WERI-Rb-1 (cell line): Measurements from ENCODE around the gene NKAIN2.

Source experiments
- DNase-seq: peaks from one replicate; pipeline ENCODE4 v3.0.0-alpha.2; 2020
- H3K27ac ChIP-seq: fragments of 250-450 bp; sonication (Bioruptor Pico); 2 replicates; pipeline ENCODE4 v1.5.1; 2020; ENCODE audit warnings: mild to moderate bottlenecking, moderate library complexity
- H3K27me3 ChIP-seq: fragments of 250-450 bp; sonication (Bioruptor Pico); 2 replicates; pipeline ENCODE4 v1.5.1; 2021; ENCODE audit warnings: mild to moderate bottlenecking, low read depth, moderate library complexity; ENCODE audit not compliant: insufficient read depth, severe bottlenecking
- H3K36me3 ChIP-seq: fragments of 250-450 bp; sonication (Bioruptor Pico); 2 replicates; pipeline ENCODE4 v1.5.1; 2020; ENCODE audit warnings: mild to moderate bottlenecking, moderate library complexity
- H3K4me3 ChIP-seq: 2 replicates; pipeline ENCODE4 v1.5.1; 2011; ENCODE audit warnings: low read depth, mild to moderate bottlenecking, control low read depth, low read length
- H3K9me3 ChIP-seq: fragments of 250-450 bp; sonication (Bioruptor Pico); 2 replicates; pipeline ENCODE4 v1.5.1; 2021; ENCODE audit warnings: mild to moderate bottlenecking, moderate library complexity; ENCODE audit not compliant: severe bottlenecking
- TF ChIP-seq, protein P1 (sequence below): IDR thresholded peaks from 2 replicates; pipeline ENCODE4 v1.5.1; 2011; ENCODE audit warnings: low read depth, mild to moderate bottlenecking, control low read depth, inconsistent platforms, low read length

NKAIN2 gene

DNA sequence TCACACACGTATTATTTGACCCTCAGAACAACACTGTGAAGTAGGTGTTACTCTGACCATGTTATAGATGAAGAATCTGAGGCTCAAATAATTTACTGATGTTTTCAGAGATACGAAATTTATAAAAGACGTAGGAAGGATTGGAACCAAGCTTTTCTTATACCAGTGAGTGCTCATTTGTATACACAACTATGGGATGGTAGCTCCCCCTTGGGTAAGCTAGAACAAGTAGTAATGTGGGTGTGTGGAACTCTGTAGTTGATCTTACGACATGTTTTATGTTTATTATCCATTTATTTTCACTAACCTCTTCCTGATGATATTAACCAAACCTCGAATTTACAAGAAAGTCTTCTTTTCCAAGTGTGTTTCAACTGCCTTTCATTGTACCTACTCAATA is 248.5 kb downstream of the NKAIN2 start:
- TF ChIP-seq, protein P1, sequence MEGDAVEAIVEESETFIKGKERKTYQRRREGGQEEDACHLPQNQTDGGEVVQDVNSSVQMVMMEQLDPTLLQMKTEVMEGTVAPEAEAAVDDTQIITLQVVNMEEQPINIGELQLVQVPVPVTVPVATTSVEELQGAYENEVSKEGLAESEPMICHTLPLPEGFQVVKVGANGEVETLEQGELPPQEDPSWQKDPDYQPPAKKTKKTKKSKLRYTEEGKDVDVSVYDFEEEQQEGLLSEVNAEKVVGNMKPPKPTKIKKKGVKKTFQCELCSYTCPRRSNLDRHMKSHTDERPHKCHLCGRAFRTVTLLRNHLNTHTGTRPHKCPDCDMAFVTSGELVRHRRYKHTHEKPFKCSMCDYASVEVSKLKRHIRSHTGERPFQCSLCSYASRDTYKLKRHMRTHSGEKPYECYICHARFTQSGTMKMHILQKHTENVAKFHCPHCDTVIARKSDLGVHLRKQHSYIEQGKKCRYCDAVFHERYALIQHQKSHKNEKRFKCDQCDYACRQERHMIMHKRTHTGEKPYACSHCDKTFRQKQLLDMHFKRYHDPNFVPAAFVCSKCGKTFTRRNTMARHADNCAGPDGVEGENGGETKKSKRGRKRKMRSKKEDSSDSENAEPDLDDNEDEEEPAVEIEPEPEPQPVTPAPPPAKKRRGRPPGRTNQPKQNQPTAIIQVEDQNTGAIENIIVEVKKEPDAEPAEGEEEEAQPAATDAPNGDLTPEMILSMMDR = no peak
- H3K36me3 ChIP-seq = no peaks in the 10 kb centered on the region
- no peak overlapping the region for H3K4me3 ChIP-seq
- DNase-seq = no peak
- H3K27me3 ChIP-seq = no peaks in the 10 kb centered on the region
- no peak overlapping the region for H3K27ac ChIP-seq
- no peaks in the 10 kb centered on the region for H3K9me3 ChIP-seq

DNA sequence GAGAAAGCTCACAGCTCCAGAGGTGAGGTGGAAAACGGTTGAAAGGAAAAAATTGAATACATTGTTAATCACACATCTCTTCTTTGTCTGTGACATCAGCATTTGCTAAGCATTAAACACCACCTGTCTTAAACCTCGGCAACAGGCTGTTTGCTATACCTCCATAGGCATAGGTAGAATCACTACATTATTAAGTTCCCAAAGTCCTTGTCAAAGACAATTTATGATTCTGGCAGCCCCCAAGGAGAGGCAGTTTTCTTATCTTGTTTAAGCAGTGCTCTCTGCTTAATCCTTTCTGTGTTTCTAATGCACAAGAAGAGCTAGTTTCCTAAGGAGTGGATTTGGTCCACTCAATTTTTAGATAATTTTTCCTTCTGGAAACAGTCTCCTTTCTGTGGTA is 249.7 kb downstream of the NKAIN2 start:
- no peak overlapping the region for H3K4me3 ChIP-seq
- H3K27me3 ChIP-seq = no peaks in the 10 kb centered on the region
- TF ChIP-seq, protein P1 = no peak
- no peak for DNase-seq
- no peaks in the 10 kb centered on the region for H3K36me3 ChIP-seq
- H3K9me3 ChIP-seq = no peaks in the 10 kb centered on the region
- H3K27ac ChIP-seq = no peak overlapping the region

DNA sequence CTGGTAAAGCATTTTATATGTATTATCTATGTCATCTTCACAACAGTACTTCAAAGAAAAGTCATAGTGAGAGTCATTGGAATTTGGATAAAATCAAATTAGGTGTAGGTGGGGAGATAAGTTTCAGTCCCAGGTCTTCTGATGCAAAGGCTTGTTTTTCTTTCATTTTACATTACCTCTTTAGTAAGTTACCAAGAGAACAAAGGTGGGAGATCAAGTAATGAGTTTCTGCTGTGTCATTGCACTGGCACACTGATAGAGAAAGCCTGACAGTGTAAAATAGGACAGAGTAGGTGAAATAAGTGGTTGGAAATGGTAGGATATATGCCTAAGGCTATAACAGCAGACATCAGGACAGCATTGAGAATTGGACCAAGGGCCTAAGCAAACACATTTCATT is 250.4 kb downstream of the NKAIN2 start:
- Histone ChIP-seq H3K27ac (no peak overlapping the region), H3K27me3 (no peaks in the 10 kb centered on the region)

DNA sequence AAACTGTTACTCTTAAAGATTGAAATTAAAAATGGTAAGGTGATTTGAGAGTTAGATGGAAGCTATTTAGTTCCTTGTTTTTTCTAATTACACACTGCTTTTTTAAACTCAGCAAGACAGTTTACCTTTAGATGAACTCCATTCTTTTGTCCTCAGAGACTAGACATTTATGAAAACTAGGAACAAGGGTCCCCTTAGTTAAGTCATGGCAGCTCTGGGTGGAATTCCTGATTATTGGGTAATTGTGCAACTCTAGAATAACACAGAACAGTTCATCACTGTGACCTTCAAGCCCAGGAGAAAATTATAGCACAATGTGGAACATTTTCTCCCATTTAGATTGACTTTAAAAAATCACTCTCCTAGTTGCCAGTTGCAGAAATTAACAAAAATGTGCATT is 251.7 kb downstream of the NKAIN2 start:
- H3K9me3 ChIP-seq = no peaks in the 10 kb centered on the region
- no peaks in the 10 kb centered on the region for H3K36me3 ChIP-seq
- DNase-seq = no peak
- H3K27me3 ChIP-seq = no peaks in the 10 kb centered on the region
- no peak overlapping the region for H3K27ac ChIP-seq
- TF ChIP-seq, protein P1 = no peak
- H3K4me3 ChIP-seq = no peak overlapping the region

More for the DNA sequence above, 250.4 kb downstream of the NKAIN2 start:
- H3K36me3 ChIP-seq = no peaks in the 10 kb centered on the region
- no peak overlapping the region for H3K4me3 ChIP-seq
- TF ChIP-seq, protein P1 = no peak
- H3K9me3 ChIP-seq = no peaks in the 10 kb centered on the region
- no peak for DNase-seq

DNA sequence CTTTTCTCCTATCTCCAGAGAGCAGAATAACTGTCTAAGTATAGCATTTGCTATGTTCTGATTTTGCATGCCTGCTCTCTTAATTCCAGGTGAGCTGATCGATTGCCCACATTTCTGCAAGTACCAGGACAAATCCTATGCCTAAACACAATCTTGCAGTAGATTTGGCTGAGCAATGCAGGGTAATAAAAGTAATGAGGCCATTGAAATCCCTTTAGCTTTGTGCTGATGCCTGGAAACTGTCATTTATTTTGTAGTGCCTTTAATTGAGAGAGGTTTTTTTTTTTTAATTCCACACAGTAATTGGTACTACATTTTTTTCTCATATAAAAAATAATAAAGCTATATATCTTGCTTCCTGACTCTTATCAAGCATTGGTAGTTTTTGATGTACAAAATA is 252.3 kb downstream of the NKAIN2 start:
- H3K4me3 ChIP-seq = no peak overlapping the region
- H3K9me3 ChIP-seq = no peaks in the 10 kb centered on the region
- no peak overlapping the region for H3K27ac ChIP-seq
- TF ChIP-seq, protein P1 = no peak
- H3K36me3 ChIP-seq = no peaks in the 10 kb centered on the region
- no peak for DNase-seq
- H3K27me3 ChIP-seq = no peaks in the 10 kb centered on the region
